ENCODE measurements around the gene SHD.

GRCh38 chr19:4291184-4291732 is 12.2 kb downstream of the SHD start:
- TF ChIP-seq CTCF (IDR thresholded peaks at IDR 0.05) = no peak
- no peak for TF ChIP-seq POLR2A (IDR thresholded peaks at IDR 0.05)

Measured in uterus (tissue), 2 donors.